Endodermal cell (in vitro differentiated cells): Measurements from ENCODE around the gene AKAP13. TPM values are rescaled to one million over a fixed set of nuclear protein-coding genes. Genes with fewer than 3 reads are reported as not detected.
A peak's percentile ranks its signal among the peaks of the same experiment; 100 is the strongest.

ENCODE experiments used
- DNase-seq: peaks from one replicate; pipeline ENCODE4 v3.0.0-alpha.2; 2017
- H3K27ac ChIP-seq: 2 replicates; pipeline ENCODE4 v1.5.1; 2013; ENCODE audit warnings: mild to moderate bottlenecking, low read depth, low read length, moderate library complexity
- H3K27me3 ChIP-seq: 2 replicates; pipeline ENCODE4 v1.6.1; 2013; ENCODE audit warnings: mild to moderate bottlenecking, low read length, moderate library complexity; ENCODE audit not compliant: insufficient read depth, control insufficient read depth, poor library complexity, severe bottlenecking
- H3K36me3 ChIP-seq: 2 replicates; pipeline ENCODE4 v1.7.0; 2013; ENCODE audit warnings: mild to moderate bottlenecking, low read length, moderate library complexity; ENCODE audit not compliant: control insufficient read depth, insufficient read depth
- H3K4me1 ChIP-seq: one replicate; pipeline ENCODE4 v1.7.0; 2013; ENCODE audit warnings: low read length; ENCODE audit not compliant: control insufficient read depth, insufficient read depth
- H3K4me3 ChIP-seq: 2 replicates; pipeline ENCODE4 v1.5.1; 2013; ENCODE audit warnings: mild to moderate bottlenecking, low read length, moderate library complexity
- H3K9ac ChIP-seq: 2 replicates; pipeline ENCODE4 v1.6.1; 2013; ENCODE audit warnings: mild to moderate bottlenecking, low read length, moderate library complexity; ENCODE audit not compliant: poor library complexity, severe bottlenecking; ENCODE audit errors: extremely low read depth
- H3K9me3 ChIP-seq: 2 replicates; pipeline ENCODE4 v1.6.1; 2013; ENCODE audit warnings: mild to moderate bottlenecking, low read length, moderate library complexity; ENCODE audit not compliant: control insufficient read depth
- H3K27ac Mint-ChIP-seq: 2 replicates; pipeline ENCODE4 v1.8.0; 2020; ENCODE audit warnings: mixed read lengths
- H3K27me3 Mint-ChIP-seq: 2 replicates; pipeline ENCODE4 v1.8.0; 2021; ENCODE audit warnings: mild to moderate bottlenecking, mixed read lengths; ENCODE audit not compliant: insufficient read depth
- H3K36me3 Mint-ChIP-seq: 2 replicates; pipeline ENCODE4 v1.8.0; 2020; ENCODE audit warnings: low read depth, mixed read lengths
- H3K4me1 Mint-ChIP-seq: 2 replicates; pipeline ENCODE4 v1.8.0; 2020; ENCODE audit warnings: mixed read lengths
- H3K4me3 Mint-ChIP-seq: 2 replicates; pipeline ENCODE4 v1.8.0; 2020; ENCODE audit warnings: mild to moderate bottlenecking, moderate library complexity, mixed read lengths
- H3K9me3 Mint-ChIP-seq: 2 replicates; pipeline ENCODE4 v1.8.0; 2020; ENCODE audit warnings: mild to moderate bottlenecking, mixed read lengths
- WGBS, 2 experiments: methylation state at CpG; one replicate each; pipeline versions ENCODE4 v1.1.5 to v1.1.7; 2013; ENCODE audit warnings: missing lambda C conversion rate in 2 of 2, mixed read lengths in 1 of 2; ENCODE audit not compliant: insufficient coverage in 1 of 2, insufficient read length in 1 of 2; 5-methylcytosine and 5-hydroxymethylcytosine counted together
- total RNA-seq, 2 donors: library from RNA; stranded (reverse); fragmentation: NEBNext Ultra II Directional in 1 of 2; extraction: Animal tissue kit (Norgen Biotek cat#: 25700) in 1 of 2; gene quantifications; 2 replicates in 1 of 2; 3 replicates in 1 of 2; pipeline ENCODE4 v1.2.1, GENCODE V29; 2021
- TF ChIP-seq, protein P1 (sequence below): fragments of 200-600 bp; sonication (generic); conservative IDR thresholded peaks from 2 replicates; pipeline ENCODE4 v1.5.0; 2021; ENCODE audit warnings: antibody characterized with exemption, mild to moderate bottlenecking

Gene AKAP13
- total RNA-seq, 2 donors from 2014 or later: 115 to 131 TPM

GRCh38 chr15:85786781-85787114, 406.3 kb downstream of the AKAP13 start:
- WGBS, 2 experiments: 89 to 100% methylated on average over 2 of the region's 3 CpGs
- H3K4me3 ChIP-seq: no peak overlapping the region
- DNase-seq: no peak
- no peak overlapping the region for H3K9ac ChIP-seq
- Mint-ChIP-seq H3K4me1 (peaks cover 18% of the 10 kb centered on the region), H3K9me3 (no peaks in the 10 kb centered on the region), H3K27ac (peak overlapping the region; percentile 70), H3K27me3 (no peaks in the 10 kb centered on the region), H3K4me3 (no peak overlapping the region), H3K36me3 (peaks cover 7% of the 10 kb centered on the region)
- H3K36me3 ChIP-seq: no peaks in the 10 kb centered on the region
- no peak overlapping the region for H3K27ac ChIP-seq
- peaks cover 13% of the 10 kb centered on the region for H3K4me1 ChIP-seq
- H3K9me3 ChIP-seq: no peaks in the 10 kb centered on the region
- TF ChIP-seq, protein P1, sequence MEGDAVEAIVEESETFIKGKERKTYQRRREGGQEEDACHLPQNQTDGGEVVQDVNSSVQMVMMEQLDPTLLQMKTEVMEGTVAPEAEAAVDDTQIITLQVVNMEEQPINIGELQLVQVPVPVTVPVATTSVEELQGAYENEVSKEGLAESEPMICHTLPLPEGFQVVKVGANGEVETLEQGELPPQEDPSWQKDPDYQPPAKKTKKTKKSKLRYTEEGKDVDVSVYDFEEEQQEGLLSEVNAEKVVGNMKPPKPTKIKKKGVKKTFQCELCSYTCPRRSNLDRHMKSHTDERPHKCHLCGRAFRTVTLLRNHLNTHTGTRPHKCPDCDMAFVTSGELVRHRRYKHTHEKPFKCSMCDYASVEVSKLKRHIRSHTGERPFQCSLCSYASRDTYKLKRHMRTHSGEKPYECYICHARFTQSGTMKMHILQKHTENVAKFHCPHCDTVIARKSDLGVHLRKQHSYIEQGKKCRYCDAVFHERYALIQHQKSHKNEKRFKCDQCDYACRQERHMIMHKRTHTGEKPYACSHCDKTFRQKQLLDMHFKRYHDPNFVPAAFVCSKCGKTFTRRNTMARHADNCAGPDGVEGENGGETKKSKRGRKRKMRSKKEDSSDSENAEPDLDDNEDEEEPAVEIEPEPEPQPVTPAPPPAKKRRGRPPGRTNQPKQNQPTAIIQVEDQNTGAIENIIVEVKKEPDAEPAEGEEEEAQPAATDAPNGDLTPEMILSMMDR: no peak
- H3K27me3 ChIP-seq: no peaks in the 10 kb centered on the region

DNA sequence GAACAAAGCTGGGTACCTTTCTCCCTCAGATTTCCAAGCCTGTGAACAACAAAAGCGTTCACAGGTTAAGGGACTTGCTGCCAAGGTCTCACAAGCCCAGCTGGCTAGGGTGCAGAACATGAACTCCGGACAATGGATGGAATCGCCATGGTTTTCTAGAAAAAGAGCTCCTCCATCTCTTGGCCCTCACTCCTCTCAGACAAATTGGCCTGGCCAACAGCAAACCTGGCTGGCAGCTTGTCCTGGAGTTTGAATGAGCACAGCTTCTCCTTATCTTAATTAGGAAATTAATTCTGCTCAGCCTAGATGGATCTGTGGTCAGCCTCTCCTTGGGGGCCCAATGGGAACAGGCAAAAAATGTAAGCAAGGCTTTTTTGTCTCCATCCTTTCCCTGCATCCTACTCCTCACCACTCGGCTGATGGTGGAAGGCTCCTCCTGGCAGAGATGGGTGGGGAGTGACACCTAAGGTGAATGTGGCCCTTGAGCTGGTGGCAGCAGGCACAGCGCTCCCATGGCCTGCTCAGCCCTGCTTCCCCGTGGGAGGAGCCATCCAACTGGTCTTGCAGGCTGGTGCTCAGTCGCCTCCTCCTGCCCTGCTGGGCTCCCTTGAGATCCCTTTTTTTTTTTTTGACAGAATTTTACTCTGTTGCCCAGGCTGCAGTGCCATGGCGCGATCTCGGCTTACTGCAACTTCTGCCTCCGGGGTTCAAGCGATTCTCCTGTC, 408.5 kb downstream of the AKAP13 start:
- no peaks in the 10 kb centered on the region for H3K27me3 Mint-ChIP-seq
- H3K4me1 Mint-ChIP-seq: peaks cover 31% of the 10 kb centered on the region
- no peak overlapping the region for H3K4me3 ChIP-seq
- H3K27ac Mint-ChIP-seq: no peak overlapping the region
- TF ChIP-seq, protein P1: no peak
- peak; percentile 68 for DNase-seq
- no peaks in the 10 kb centered on the region for H3K36me3 ChIP-seq
- H3K9me3 Mint-ChIP-seq: no peaks in the 10 kb centered on the region
- H3K27me3 ChIP-seq: no peaks in the 10 kb centered on the region
- H3K27ac ChIP-seq: no peak overlapping the region
- WGBS, 2 experiments: 87 to 90% methylated on average over 11 to 12 of the region's 12 CpGs
- H3K4me1 ChIP-seq: peaks cover 19% of the 10 kb centered on the region
- no peak overlapping the region for H3K4me3 Mint-ChIP-seq
- H3K36me3 Mint-ChIP-seq: peaks cover 6% of the 10 kb centered on the region
- H3K9me3 ChIP-seq: no peaks in the 10 kb centered on the region
- H3K9ac ChIP-seq: no peak overlapping the region

DNA sequence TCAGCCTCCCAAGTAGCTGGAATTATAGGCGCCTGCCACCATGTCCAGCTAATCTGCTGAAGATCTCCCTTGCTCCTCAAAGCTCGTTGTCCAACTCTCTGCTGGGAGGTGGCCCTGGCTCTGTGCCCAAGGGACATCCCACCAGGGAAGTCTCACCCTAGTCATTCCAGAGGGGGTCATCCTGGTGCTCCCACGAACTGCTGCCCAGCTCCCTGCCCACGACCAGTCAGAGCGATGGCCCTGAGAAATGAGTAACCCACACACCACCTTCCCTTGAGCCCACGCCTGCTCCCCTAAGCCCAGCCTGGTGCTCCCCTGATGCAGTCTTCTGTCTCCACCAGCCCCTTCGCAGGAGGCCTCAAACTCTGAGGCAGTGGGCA, 409.1 kb downstream of the AKAP13 start:
- H3K4me3 Mint-ChIP-seq: no peak overlapping the region
- WGBS, 2 experiments: 93 to 98% methylated on average over 7 of the region's 7 CpGs
- TF ChIP-seq, protein P1: no peak
- H3K27me3 Mint-ChIP-seq: no peaks in the 10 kb centered on the region
- H3K9ac ChIP-seq: no peak overlapping the region
- H3K36me3 ChIP-seq: no peaks in the 10 kb centered on the region
- H3K9me3 Mint-ChIP-seq: no peaks in the 10 kb centered on the region
- H3K36me3 Mint-ChIP-seq: peaks cover 4% of the 10 kb centered on the region
- peaks cover 19% of the 10 kb centered on the region for H3K4me1 ChIP-seq
- H3K27ac Mint-ChIP-seq: peak overlapping the region; percentile 74
- no peak overlapping the region for H3K4me3 ChIP-seq
- no peak overlapping the region for H3K27ac ChIP-seq
- no peaks in the 10 kb centered on the region for H3K27me3 ChIP-seq
- no peaks in the 10 kb centered on the region for H3K9me3 ChIP-seq
- peaks cover 31% of the 10 kb centered on the region for H3K4me1 Mint-ChIP-seq
- no peak for DNase-seq
